HG02571 (cell line): ENCODE data around the gene ANKRD60.

Experiments used
- ATAC-seq: cut with Tn5 transposase; IDR thresholded peaks from one replicate; pipeline ENCODE4 v1.9.1; 2021; ENCODE audit warnings: mild to moderate bottlenecking, moderate library complexity; ENCODE audit not compliant: unreplicated experiment

ANKRD60 gene

GRCh38 chr20:58196402-58197184, 31.9 kb downstream of the ANKRD60 start:
- ATAC-seq: no peak

DNA sequence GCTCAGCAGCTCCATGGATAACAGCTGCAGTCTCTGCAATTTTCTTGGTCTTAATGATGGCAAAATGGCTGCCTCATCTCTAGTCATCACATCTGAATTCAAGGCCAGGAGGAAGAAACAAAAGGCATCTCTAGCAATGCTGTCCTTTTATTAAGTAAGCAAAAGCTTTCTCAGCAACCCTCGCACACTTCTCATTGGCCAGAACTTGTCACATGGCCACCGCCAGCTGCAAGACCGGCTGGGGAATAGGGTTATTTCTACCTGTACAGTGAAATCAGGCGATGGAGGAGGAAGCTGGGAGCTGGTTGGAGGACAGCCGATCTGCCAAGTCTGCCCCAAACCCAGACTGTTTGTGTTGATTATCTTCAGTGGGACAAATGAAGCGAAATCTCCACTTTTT, 33.4 kb downstream of the ANKRD60 start:
- no peak for ATAC-seq

DNA sequence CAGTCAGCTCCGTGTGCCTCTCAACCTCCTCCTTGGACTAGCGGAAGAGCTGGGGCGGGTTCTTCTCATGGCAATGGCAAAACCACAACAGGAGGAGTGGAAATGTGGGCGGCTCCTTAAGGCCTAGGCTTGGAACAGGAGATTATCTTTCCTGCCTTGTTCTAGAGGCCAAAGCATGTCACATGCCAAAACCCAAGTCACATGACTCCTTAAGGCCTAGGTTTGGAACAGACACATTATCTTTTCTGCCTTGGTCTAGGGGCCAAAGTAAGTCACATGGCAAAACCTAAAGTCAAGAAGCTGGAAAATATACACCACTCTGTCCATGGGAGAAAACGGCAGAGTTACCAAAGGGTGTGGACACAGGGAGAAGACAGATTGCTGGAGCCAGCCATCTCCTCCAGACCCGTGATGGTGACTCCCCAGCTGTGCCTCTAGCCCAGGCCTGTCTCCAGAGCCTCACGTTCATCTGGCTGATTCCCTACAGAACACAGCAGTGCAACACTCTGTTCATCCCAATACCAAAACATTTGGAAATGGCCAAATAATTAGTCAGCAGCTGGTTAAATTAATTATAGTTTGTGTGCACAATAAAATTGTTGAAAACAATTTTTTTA, 34.2 kb downstream of the ANKRD60 start:
- ATAC-seq: no peak

DNA sequence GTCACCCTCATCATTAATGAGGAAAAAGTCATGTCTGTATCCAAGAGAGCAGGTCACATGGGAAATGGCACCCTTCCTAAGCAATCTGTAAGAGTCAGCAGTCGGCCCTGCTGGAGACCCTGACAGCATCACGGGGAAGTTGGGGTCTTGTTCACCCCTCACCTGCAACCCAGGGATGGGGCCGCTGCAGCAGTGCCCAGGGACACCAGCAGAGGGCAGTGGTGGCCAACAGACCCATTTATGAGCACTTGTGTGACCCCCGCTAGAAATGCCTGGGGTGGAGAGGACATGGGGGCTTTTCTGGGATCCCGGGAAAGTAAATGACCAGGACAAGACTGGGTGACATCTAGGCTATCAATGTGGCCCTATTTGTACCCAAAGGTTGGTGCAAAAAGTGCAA, 35.9 kb downstream of the ANKRD60 start:
- ATAC-seq: no peak

DNA sequence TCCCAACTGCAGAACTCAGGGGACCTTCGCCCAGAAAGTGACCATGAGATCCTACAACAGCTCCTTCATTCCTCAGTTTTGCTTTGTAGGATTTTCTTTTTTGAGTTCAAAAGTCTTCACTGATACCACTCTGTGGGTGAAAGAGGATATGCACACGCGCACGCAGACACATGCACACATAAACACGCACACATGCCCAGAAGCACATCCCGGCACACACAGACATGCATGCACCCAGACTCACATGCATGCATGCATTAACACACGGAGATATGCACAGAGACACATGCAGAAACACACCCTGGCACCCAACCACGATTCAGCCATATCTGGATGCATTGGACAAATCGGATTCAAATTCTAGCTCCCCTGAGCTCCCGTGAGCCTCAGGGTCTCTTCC, 36.4 kb downstream of the ANKRD60 start:
- no peak for ATAC-seq

GRCh38 chr20:58188527-58188926, 39.9 kb downstream of the ANKRD60 start:
- no peak for ATAC-seq

- ATAC-seq: no peak
These were observed 43.5 kb downstream of the ANKRD60 start for GRCh38 chr20:58184984-58185383.

- ATAC-seq: no peak
These were observed 44.4 kb downstream of the ANKRD60 start for GRCh38 chr20:58184063-58184462.

DNA sequence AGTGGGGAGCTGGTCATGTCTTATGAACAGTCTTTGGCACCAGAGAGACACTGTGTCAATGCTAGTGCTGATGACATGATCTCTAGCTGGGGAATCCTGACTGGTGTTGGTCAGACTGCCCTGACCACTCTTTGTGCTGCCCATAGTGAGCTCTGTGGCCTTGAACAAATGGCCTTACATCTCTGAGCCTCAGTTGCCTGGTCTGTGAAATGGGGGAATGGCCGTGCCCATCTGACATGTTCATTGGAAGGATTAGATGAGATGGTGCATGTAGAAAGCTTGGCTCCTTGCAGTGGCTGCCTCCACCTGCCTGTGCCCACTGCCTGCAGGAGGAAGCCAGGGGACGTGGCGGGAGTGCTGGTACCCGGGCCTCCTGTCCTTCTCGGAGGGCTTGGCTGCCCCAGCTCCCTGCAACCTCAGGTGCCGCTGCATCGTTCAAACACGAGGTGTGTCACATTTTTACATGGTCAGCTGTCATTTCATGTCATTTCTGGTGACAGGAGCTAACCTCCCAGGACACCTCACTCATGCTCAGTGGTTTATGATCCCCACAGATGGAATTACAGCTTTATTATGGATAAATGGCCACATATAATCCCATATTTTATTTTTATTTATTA, 45.8 kb downstream of the ANKRD60 start:
- no peak for ATAC-seq

- no peak for ATAC-seq
These were observed 48.9 kb downstream of the ANKRD60 start for GRCh38 chr20:58179432-58180099.

GRCh38 chr20:58179083-58179431, 49.4 kb downstream of the ANKRD60 start:
- ATAC-seq: no peak

DNA sequence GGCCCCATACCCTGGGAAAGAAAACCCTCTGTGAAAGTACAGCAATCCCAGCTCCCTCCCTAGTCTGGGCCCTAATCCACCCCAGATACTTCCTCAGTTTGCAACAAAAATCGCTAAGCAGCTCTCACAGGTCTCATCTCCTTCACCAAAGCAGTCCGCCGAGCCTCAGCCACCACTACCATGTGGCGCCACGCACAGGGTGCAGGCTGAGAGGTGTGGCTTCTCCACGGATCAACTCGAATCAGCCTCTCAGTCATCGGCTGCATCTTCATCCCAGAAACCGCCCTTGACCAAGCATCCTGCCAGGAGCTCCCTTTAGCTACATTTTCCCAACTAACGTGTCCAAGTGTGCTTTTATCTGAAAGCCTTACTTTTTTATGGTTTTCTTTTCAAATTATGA, 50.7 kb downstream of the ANKRD60 start:
- no peak for ATAC-seq

GRCh38 chr20:58175836-58176235, 52.6 kb downstream of the ANKRD60 start:
- ATAC-seq: no peak

DNA sequence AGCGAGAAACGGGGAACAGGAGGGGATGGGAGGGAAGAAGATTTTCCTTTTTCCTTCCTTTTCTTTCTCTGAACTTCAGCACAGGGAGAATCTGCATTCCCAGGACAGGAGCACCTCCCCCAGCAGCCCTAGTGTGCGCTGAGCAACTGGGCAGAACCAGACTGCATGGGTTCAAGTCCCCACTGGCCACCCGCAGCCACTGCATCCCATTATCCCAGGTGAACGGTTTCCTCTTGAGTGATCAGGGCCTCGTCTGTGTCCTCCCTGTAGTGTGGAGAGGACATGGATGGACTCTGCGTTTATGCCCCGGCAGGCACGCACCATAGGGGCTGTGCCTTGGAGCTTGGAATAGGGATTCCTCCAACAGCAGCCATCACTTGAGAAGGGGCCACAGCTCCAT, 53.0 kb downstream of the ANKRD60 start:
- ATAC-seq: no peak

DNA sequence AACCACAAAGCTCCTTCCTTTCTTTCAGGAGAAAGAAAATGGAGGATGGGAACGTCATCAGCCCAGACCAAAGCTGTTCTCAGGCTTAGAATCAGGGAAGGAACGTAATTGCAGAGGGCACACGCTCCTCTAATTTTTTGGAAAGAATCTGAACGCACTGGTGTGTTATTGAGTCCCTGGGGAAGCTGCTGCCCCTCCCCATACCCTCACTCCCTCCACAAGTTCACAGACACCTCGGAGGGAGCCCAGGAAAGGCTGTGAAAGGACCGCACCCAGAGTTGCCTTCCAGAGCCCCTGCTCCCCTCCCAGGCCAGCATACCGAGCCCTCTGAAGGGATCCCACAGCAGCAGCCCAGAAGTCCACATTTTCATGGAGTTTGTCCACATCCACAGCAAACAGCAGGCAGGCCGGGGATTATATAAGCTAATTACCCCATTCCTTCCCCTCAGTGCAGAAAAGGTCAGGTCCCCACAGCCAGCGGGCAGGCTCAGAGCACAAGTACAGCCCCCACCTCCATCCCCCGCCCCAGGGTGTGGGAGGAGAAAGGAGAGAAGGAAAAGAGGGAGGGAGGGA, 53.7 kb downstream of the ANKRD60 start:
- no peak for ATAC-seq

DNA sequence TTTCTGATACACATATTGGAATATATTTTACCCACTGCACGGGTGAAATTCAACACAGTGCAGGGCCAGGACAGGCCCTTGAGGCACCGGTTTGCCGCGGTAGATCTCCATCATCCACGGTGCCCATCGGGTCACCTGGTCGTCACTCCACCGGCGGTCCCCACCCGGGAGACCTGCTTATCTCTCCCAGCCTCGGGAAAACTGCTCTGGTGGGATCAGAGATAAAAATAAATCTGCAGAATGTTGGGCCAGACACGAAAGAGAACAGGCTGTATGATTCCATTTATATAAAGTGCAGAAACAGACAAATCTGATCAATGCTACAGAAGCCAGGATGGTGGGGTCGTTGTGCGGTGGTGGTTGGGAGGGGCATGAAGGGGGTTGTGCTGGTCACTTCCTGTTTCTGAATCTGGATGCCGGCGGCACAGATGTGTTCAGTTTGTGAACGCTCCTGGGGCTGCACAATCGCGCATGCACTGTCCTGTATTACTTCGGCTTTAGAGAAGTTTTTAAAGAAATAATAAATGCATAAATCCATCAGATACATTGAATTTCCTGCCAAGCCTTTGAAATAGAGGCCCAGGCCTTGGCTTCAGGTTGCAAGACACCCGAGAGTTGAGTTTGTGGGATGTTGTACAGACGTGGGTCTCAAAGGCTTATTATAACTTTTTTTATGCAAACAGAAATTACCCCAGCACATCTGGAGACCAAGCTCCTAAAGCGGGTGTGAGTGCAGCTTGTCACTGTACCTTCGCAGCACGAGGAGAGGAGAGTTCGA, 54.3 kb downstream of the ANKRD60 start:
- ATAC-seq: no peak

- no peak for ATAC-seq
These were observed 55.4 kb downstream of the ANKRD60 start for GRCh38 chr20:58173091-58173490.

DNA sequence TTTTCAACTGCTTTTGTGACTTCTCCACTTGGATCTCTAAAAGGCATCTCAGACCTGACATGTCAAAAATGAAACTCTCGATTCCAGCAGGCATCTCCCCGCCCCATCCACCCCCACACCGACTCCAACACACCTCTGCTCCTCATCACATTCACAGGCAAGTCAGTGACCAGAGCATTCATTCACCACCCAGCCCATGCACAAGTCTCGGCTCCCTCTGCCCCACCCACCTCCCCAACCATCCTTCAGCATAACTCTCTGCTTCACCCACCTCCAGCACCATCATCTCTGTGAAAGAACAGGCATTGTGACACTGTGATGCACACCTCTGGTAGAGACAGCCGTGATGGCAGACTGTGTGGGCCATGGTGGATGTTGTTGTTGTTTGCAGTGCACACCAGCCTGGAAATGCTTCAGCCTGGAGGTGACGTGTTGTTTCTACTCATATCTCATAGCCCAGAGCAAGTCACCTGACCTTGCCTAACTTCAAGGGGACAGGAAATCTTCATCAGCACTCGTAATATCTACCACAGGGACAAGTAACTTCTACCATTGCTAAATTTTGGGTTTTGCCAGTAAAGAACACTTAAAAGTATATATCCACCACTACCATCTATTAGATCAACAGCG, 56.5 kb downstream of the ANKRD60 start:
- no peak for ATAC-seq

DNA sequence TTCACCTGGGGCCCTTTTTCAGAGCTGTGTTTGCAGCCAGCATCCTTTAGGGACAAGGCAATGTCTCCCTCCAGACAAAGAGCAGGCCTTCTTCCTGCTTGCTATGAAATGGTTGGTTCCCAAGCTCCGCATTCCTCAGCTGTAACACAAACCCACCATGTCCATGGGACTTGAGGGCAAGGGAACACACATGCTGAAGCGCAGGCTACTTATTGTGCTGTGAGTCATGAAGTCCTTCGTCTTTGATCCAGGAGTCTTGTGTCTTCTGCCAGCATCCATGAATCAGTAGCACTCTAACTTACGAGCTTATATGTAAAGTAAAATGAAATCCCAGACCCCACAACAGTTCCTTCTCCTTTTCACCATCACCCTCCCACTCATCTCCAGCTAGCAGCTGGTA, 59.0 kb downstream of the ANKRD60 start:
- no peak for ATAC-seq

GRCh38 chr20:58168843-58169242, 59.6 kb downstream of the ANKRD60 start:
- no peak for ATAC-seq
